NOMO-1 treated with dmso at 0.1 percent for 144 hours (cell line): ENCODE measurements around the gene UQCC5.

Source experiments
- DNase-seq: peaks from one replicate; lab custom pipeline; 2025; ENCODE audit not compliant: unreplicated experiment; lab: John Stamatoyannopoulos, UW

The UQCC5 gene

GRCh38 chr3:52503788-52504424 lies 32.5 kb upstream of the UQCC5 start:
- DNase-seq = no peak

- no peak for DNase-seq
These were observed 31.4 kb upstream of the UQCC5 start for GRCh38 chr3:52504977-52505376.

- no peak for DNase-seq
These were observed 30.0 kb upstream of the UQCC5 start for GRCh38 chr3:52506266-52506966.

- no peak for DNase-seq
These were observed 29.0 kb upstream of the UQCC5 start for GRCh38 chr3:52507359-52507758.

- DNase-seq = no peak
These were observed 26.6 kb upstream of the UQCC5 start for GRCh38 chr3:52509753-52510328.

GRCh38 chr3:52511509-52511908 lies 24.9 kb upstream of the UQCC5 start:
- no peak for DNase-seq

- no peak for DNase-seq
These were observed 24.3 kb upstream of the UQCC5 start for GRCh38 chr3:52512105-52512504.

- DNase-seq = no peak
These were observed 23.7 kb upstream of the UQCC5 start for GRCh38 chr3:52512727-52513126.

- no peak for DNase-seq
These were observed 23.1 kb upstream of the UQCC5 start for GRCh38 chr3:52513281-52513680.

- no peak for DNase-seq
These were observed 21.8 kb upstream of the UQCC5 start for GRCh38 chr3:52514576-52514975.

GRCh38 chr3:52515192-52515591 lies 21.2 kb upstream of the UQCC5 start:
- no peak for DNase-seq

- DNase-seq = no peak
These were observed 19.8 kb upstream of the UQCC5 start for GRCh38 chr3:52516509-52517195.

GRCh38 chr3:52517796-52518722 lies 18.3 kb upstream of the UQCC5 start:
- no peak for DNase-seq

GRCh38 chr3:52518723-52519444 lies 17.5 kb upstream of the UQCC5 start:
- DNase-seq = no peak

- DNase-seq = no peak
These were observed 16.8 kb upstream of the UQCC5 start for GRCh38 chr3:52519445-52520140.

- DNase-seq = no peak
These were observed 16.2 kb upstream of the UQCC5 start for GRCh38 chr3:52520141-52520667.

- no peak for DNase-seq
These were observed 15.5 kb upstream of the UQCC5 start for GRCh38 chr3:52520716-52521487.

GRCh38 chr3:52521488-52521824 lies 14.9 kb upstream of the UQCC5 start:
- DNase-seq = no peak
